Common myeloid progenitor, CD34-positive (primary cell): ENCODE data around the gene RPAP3.

Experiments used
- CTCF ChIA-PET: fragments of 350-600 bp; sonication (Branson Sonifier 250); formaldehyde crosslinking; loops from one replicate; lab custom pipeline; 2021; ENCODE audit warnings: antibody characterized with exemption; lab: Charles Lee
- POLR2A ChIA-PET: fragments of 350-600 bp; sonication (Branson Sonifier 250); formaldehyde crosslinking; loops from one replicate; lab custom pipeline; 2021; ENCODE audit warnings: antibody characterized with exemption; lab: Charles Lee
- DNase-seq, 3 donors: peaks; one replicate each; pipeline versions ENCODE4 v3.0.0 to v3.0.0-alpha.2; 2013
- H3K27ac ChIP-seq, 2 experiments: 1 replicate in 1 of 2; 2 replicates in 1 of 2; pipeline ENCODE4 v1.7.0; 2013; ENCODE audit warnings: inconsistent platforms in 2 of 2, low read length in 2 of 2, mild to moderate bottlenecking in 2 of 2, low read depth in 1 of 2, moderate library complexity in 1 of 2; ENCODE audit not compliant: severe bottlenecking in 2 of 2, insufficient read depth in 1 of 2, poor library complexity in 1 of 2
- H3K27me3 ChIP-seq, 5 experiments: replicated peaks in 2 of 5; 1 replicate in 3 of 5; 2 replicates in 2 of 5; pipeline versions ENCODE4 v1.6.1 to v1.7.0; 2013; ENCODE audit warnings: low read length in 4 of 5, mild to moderate bottlenecking in 2 of 5, moderate library complexity in 2 of 5, inconsistent platforms in 1 of 5; ENCODE audit not compliant: insufficient read depth in 5 of 5, control insufficient read depth in 4 of 5
- H3K36me3 ChIP-seq, 4 experiments: 1 replicate in 2 of 4; 2 replicates in 2 of 4; pipeline versions ENCODE4 v1.6.1 to v1.7.0; 2013; ENCODE audit warnings: low read length in 3 of 4, control low read depth in 1 of 4, mild to moderate bottlenecking in 1 of 4; ENCODE audit not compliant: control insufficient read depth in 4 of 4, insufficient read depth in 4 of 4
- H3K4me1 ChIP-seq, 4 experiments: 1 replicate in 3 of 4; 2 replicates in 1 of 4; pipeline versions ENCODE4 v1.6.1 to v1.7.1; 2013; ENCODE audit warnings: low read length in 3 of 4, mild to moderate bottlenecking in 3 of 4, control low read depth in 1 of 4, inconsistent platforms in 1 of 4, moderate library complexity in 1 of 4; ENCODE audit not compliant: control insufficient read depth in 4 of 4, insufficient read depth in 4 of 4; ENCODE audit errors: control extremely low read depth in 1 of 4
- H3K4me3 ChIP-seq, 7 experiments: 1 replicate in 4 of 7; 2 replicates in 3 of 7; pipeline versions ENCODE4 v1.5.1 to v1.7.0; 2013; ENCODE audit warnings: mild to moderate bottlenecking in 7 of 7, low read length in 6 of 7, moderate library complexity in 6 of 7, inconsistent platforms in 2 of 7, low read depth in 2 of 7, control low read depth in 1 of 7; ENCODE audit not compliant: insufficient read depth in 4 of 7, control insufficient read depth in 1 of 7; ENCODE audit errors: extremely low read depth in 1 of 7
- H3K9me3 ChIP-seq, 5 experiments: 1 replicate in 4 of 5; 2 replicates in 1 of 5; pipeline versions ENCODE4 v1.6.1 to v1.7.1; 2013; ENCODE audit warnings: low read length in 4 of 5, mild to moderate bottlenecking in 2 of 5, inconsistent platforms in 1 of 5, low read depth in 1 of 5, moderate library complexity in 1 of 5; ENCODE audit not compliant: control insufficient read depth in 4 of 5, insufficient read depth in 2 of 5; ENCODE audit errors: control extremely low read depth in 1 of 5
- WGBS: methylation state at CpG from one replicate; pipeline ENCODE4 v1.1.5; 2013; ENCODE audit not compliant: insufficient coverage; 5-methylcytosine and 5-hydroxymethylcytosine counted together

Gene RPAP3

GRCh38 chr12:47733142-47733541 is 27.3 kb upstream of the RPAP3 start:
- 98% methylated on average over 4 of the region's 4 CpGs for WGBS
- Histone ChIP-seq H3K36me3 (peaks cover 0 to 5% (median 1%) of the 10 kb centered on the region in 4 experiments), H3K4me1 (no peaks in the 10 kb centered on the region), H3K9me3 (no peaks in the 10 kb centered on the region), H3K27ac (no peak overlapping the region), H3K27me3 (no peaks in the 10 kb centered on the region), H3K4me3 (no peak overlapping the region)
- ChIA-PET CTCF (interaction anchor here (1.0 to 35.4 kb wide), 9 partner anchors 8 to 117 kb away, joined by 3 to 1109 read pairs (median 10); partner anchors contain the start of genes ENDOU, RAPGEF3 and SLC48A1), POLR2A (interaction anchor here (0.6 kb wide), 2 partner anchors 75 to 252 kb away, joined by 3 to 5 read pairs; no protein-coding TSS in a partner anchor)
- no peak for DNase-seq

GRCh38 chr12:47732504-47732903 is 26.7 kb upstream of the RPAP3 start:
- ChIA-PET POLR2A (interaction anchor here (1.1 kb wide), 1 partner anchor 12 kb away, joined by 4 read pairs; no protein-coding TSS in a partner anchor), CTCF (interaction anchor here (1.1 to 35.4 kb wide), 10 partner anchors 11 to 118 kb away, joined by 3 to 1109 read pairs (median 9); partner anchors contain the start of genes RAPGEF3 and SLC48A1)
- DNase-seq: no peak
- Histone ChIP-seq H3K4me1 (no peaks in the 10 kb centered on the region), H3K36me3 (peaks cover 0 to 3% (median 1%) of the 10 kb centered on the region in 4 experiments), H3K9me3 (no peaks in the 10 kb centered on the region), H3K27me3 (no peaks in the 10 kb centered on the region), H3K4me3 (no peak overlapping the region), H3K27ac (no peak overlapping the region)
- WGBS: 75% methylated on average over 1 of the region's 2 CpGs

GRCh38 chr12:47731723-47732122 is 25.9 kb upstream of the RPAP3 start:
- H3K4me3 ChIP-seq: no peak overlapping the region
- ChIA-PET CTCF (interaction anchor here (1.1 to 35.4 kb wide), 7 partner anchors 12 to 109 kb away, joined by 3 to 1109 read pairs (median 10); partner anchors contain the start of gene SLC48A1), POLR2A (interaction anchor here (0.5 to 1.1 kb wide), 3 partner anchors 13 to 472 kb away, joined by 3 to 5 read pairs (median 4); no protein-coding TSS in a partner anchor)
- no peaks in the 10 kb centered on the region for H3K27me3 ChIP-seq
- no peak for DNase-seq
- 98% methylated on average over 4 of the region's 5 CpGs for WGBS
- H3K36me3 ChIP-seq: peaks cover 0 to 2% (median 0%) of the 10 kb centered on the region in 4 experiments
- H3K9me3 ChIP-seq: no peaks in the 10 kb centered on the region
- H3K4me1 ChIP-seq: no peaks in the 10 kb centered on the region
- no peak overlapping the region for H3K27ac ChIP-seq

GRCh38 chr12:47730341-47730744 is 24.5 kb upstream of the RPAP3 start:
- DNase-seq: no peak
- no peaks in the 10 kb centered on the region for H3K9me3 ChIP-seq
- CTCF ChIA-PET: interaction anchor here (2.0 to 35.4 kb wide), 4 partner anchors 13 to 48 kb away, joined by 8 to 1109 read pairs (median 70); partner anchors contain the start of gene SLC48A1
- H3K27me3 ChIP-seq: no peaks in the 10 kb centered on the region
- H3K27ac ChIP-seq: no peak overlapping the region
- POLR2A ChIA-PET: interaction anchor here (0.6 kb wide), 1 partner anchor 149 kb away, joined by 4 read pairs; no protein-coding TSS in a partner anchor
- H3K4me1 ChIP-seq: no peaks in the 10 kb centered on the region
- no peaks in the 10 kb centered on the region for H3K36me3 ChIP-seq
- WGBS: 95% methylated on average over 7 of the region's 8 CpGs
- H3K4me3 ChIP-seq: no peak overlapping the region

- WGBS: 90% methylated on average over 3 of the region's 3 CpGs
- H3K27ac ChIP-seq: no peak overlapping the region
- POLR2A ChIA-PET: no interaction called here
- no peaks in the 10 kb centered on the region for H3K36me3 ChIP-seq
- no peak for DNase-seq
- no peaks in the 10 kb centered on the region for H3K27me3 ChIP-seq
- H3K4me1 ChIP-seq: no peaks in the 10 kb centered on the region
- H3K9me3 ChIP-seq: no peaks in the 10 kb centered on the region
- H3K4me3 ChIP-seq: no peak overlapping the region
- CTCF ChIA-PET: interaction anchor here (1.2 to 35.4 kb wide), 5 partner anchors 12 to 113 kb away, joined by 3 to 1109 read pairs (median 55); partner anchors contain the start of gene SLC48A1
Observed at GRCh38 chr12:47729233-47729632, 23.4 kb upstream of the RPAP3 start.

GRCh38 chr12:47725893-47726292 is 20.1 kb upstream of the RPAP3 start:
- peaks cover 0 to 12% (median 8%) of the 10 kb centered on the region in 4 experiments for H3K4me1 ChIP-seq
- 83% methylated on average over 5 of the region's 5 CpGs for WGBS
- H3K27ac ChIP-seq: no peak overlapping the region
- CTCF ChIA-PET: interaction anchor here (0.8 to 23.2 kb wide), 6 partner anchors 11 to 112 kb away, joined by 3 to 664 read pairs (median 11); partner anchors contain the start of gene SLC48A1
- no peak for DNase-seq
- no peaks in the 10 kb centered on the region for H3K9me3 ChIP-seq
- no peak overlapping the region for H3K4me3 ChIP-seq
- POLR2A ChIA-PET: no interaction called here
- H3K27me3 ChIP-seq: peaks cover 0 to under 1% (median 0%) of the 10 kb centered on the region in 5 experiments
- peaks cover 0 to 5% (median under 1%) of the 10 kb centered on the region in 4 experiments for H3K36me3 ChIP-seq
